H9 (cell line): ENCODE measurements around the gene SCO2. TPM values are rescaled to one million over a fixed set of nuclear protein-coding genes. Genes with fewer than 3 reads are reported as not detected.

ENCODE experiments used
- DNase-seq: peaks from one replicate; pipeline ENCODE4 v3.0.0-alpha.2; 2017
- H2AFZ ChIP-seq: one replicate; pipeline ENCODE4 v1.6.1; 2013; ENCODE audit warnings: mild to moderate bottlenecking, low read length, control low read depth, moderate library complexity
- H2AK5ac ChIP-seq: 2 replicates; pipeline ENCODE4 v1.6.1; 2013; ENCODE audit warnings: low read length, control low read depth, mixed read lengths; ENCODE audit not compliant: insufficient read length
- H2BK120ac ChIP-seq: one replicate; pipeline ENCODE4 v1.6.1; 2013; ENCODE audit warnings: low read depth, mild to moderate bottlenecking, low read length, control low read depth, inconsistent platforms; ENCODE audit not compliant: poor library complexity, severe bottlenecking
- H2BK12ac ChIP-seq: 2 replicates; pipeline ENCODE4 v1.6.1; 2013; ENCODE audit warnings: low read length, control low read depth, mixed read lengths, low read depth; ENCODE audit not compliant: insufficient read length
- H2BK15ac ChIP-seq: 2 replicates; pipeline ENCODE4 v1.6.1; 2013; ENCODE audit warnings: low read depth, low read length, control low read depth
- H2BK20ac ChIP-seq: one replicate; pipeline ENCODE4 v1.6.1; 2013; ENCODE audit warnings: low read depth, mild to moderate bottlenecking, low read length, control low read depth, inconsistent platforms; ENCODE audit not compliant: poor library complexity, severe bottlenecking
- H2BK5ac ChIP-seq: 2 replicates; pipeline ENCODE4 v1.6.1; 2013; ENCODE audit warnings: low read length, control low read depth, mixed read lengths; ENCODE audit not compliant: insufficient read length
- H3K14ac ChIP-seq: 2 replicates; pipeline ENCODE4 v1.6.1; 2013; ENCODE audit warnings: low read length, control low read depth; ENCODE audit not compliant: insufficient read depth
- H3K18ac ChIP-seq: 2 replicates; pipeline ENCODE4 v1.6.1; 2013; ENCODE audit warnings: low read depth, mild to moderate bottlenecking, mixed read lengths, low read length, control low read depth; ENCODE audit not compliant: insufficient read length
- H3K23ac ChIP-seq: 2 replicates; pipeline ENCODE4 v1.6.1; 2013; ENCODE audit warnings: low read length, control low read depth, mixed read lengths, low read depth; ENCODE audit not compliant: insufficient read length
- H3K23me2 ChIP-seq: 2 replicates; pipeline ENCODE4 v1.6.1; 2013; ENCODE audit warnings: low read depth, mild to moderate bottlenecking, mixed read lengths, low read length, control low read depth; ENCODE audit not compliant: insufficient read length, poor library complexity, severe bottlenecking
- H3K27ac ChIP-seq: 2 replicates; pipeline ENCODE4 v1.5.1; 2013; ENCODE audit warnings: low read length, control low read depth, mixed read lengths, low read depth; ENCODE audit not compliant: insufficient read length
- H3K27me3 ChIP-seq: 2 replicates; pipeline ENCODE4 v1.6.1; 2013; ENCODE audit warnings: low read length, control low read depth, inconsistent platforms; ENCODE audit not compliant: insufficient read depth
- H3K4ac ChIP-seq: 2 replicates; pipeline ENCODE4 v1.6.1; 2013; ENCODE audit warnings: low read depth, mild to moderate bottlenecking, control low read depth, inconsistent platforms, low read length, moderate library complexity
- H3K4me1 ChIP-seq: 2 replicates; pipeline ENCODE4 v1.6.1; 2013; ENCODE audit warnings: low read length, control low read depth, inconsistent platforms; ENCODE audit not compliant: insufficient read depth
- H3K4me2 ChIP-seq: 2 replicates; pipeline ENCODE4 v1.6.1; 2013; ENCODE audit warnings: low read length, control low read depth, mixed read lengths; ENCODE audit not compliant: insufficient read length, insufficient read depth
- H3K56ac ChIP-seq: 2 replicates; pipeline ENCODE4 v1.6.1; 2013; ENCODE audit warnings: low read depth, mild to moderate bottlenecking, mixed read lengths, low read length, control low read depth; ENCODE audit not compliant: insufficient read length
- H3K79me1 ChIP-seq: 2 replicates; pipeline ENCODE4 v1.6.1; 2013; ENCODE audit warnings: low read depth, mild to moderate bottlenecking, moderate library complexity, low read length, control low read depth, inconsistent platforms; ENCODE audit not compliant: insufficient read depth, poor library complexity, severe bottlenecking
- H3K79me2 ChIP-seq: 2 replicates; pipeline ENCODE4 v1.6.1; 2013; ENCODE audit warnings: low read length, control low read depth, inconsistent platforms; ENCODE audit not compliant: insufficient read depth
- H3K9ac ChIP-seq: 2 replicates; pipeline ENCODE4 v1.6.1; 2013; ENCODE audit warnings: low read length, control low read depth, mixed read lengths; ENCODE audit not compliant: insufficient read length; ENCODE audit errors: extremely low read depth
- H3K9me3 ChIP-seq: one replicate; pipeline ENCODE4 v1.6.1; 2013; ENCODE audit warnings: low read depth, low read length, inconsistent platforms; ENCODE audit not compliant: control insufficient read depth
- H3T11ph ChIP-seq: one replicate; pipeline ENCODE4 v1.6.1; 2013; ENCODE audit warnings: mild to moderate bottlenecking, low read length, control low read depth, inconsistent platforms
- H4K20me1 ChIP-seq: one replicate; pipeline ENCODE4 v1.6.1; 2013; ENCODE audit not compliant: control insufficient read depth, insufficient read length, insufficient read depth
- H4K5ac ChIP-seq: 2 replicates; pipeline ENCODE4 v1.6.1; 2013; ENCODE audit warnings: low read depth, mild to moderate bottlenecking, mixed read lengths, low read length, control low read depth; ENCODE audit not compliant: insufficient read length
- H4K8ac ChIP-seq: replicated peaks from 2 replicates; pipeline ENCODE4 v1.6.1; 2013; ENCODE audit warnings: low read length, control low read depth, mixed read lengths, low read depth; ENCODE audit not compliant: insufficient read length
- H4K91ac ChIP-seq: 2 replicates; pipeline ENCODE4 v1.6.1; 2013; ENCODE audit warnings: low read depth, mild to moderate bottlenecking, moderate library complexity, mixed read lengths, low read length, control low read depth; ENCODE audit not compliant: insufficient read length
- H3K27ac Mint-ChIP-seq, 3 experiments: 2 replicates in 2 of 3; 3 replicates in 1 of 3; pipeline ENCODE4 v1.8.0; 2020 to 2021; ENCODE audit warnings: mixed read lengths in 3 of 3, mild to moderate bottlenecking in 1 of 3, moderate library complexity in 1 of 3
- H3K27me3 Mint-ChIP-seq: 2 replicates; pipeline ENCODE4 v1.8.0; 2021; ENCODE audit warnings: low read depth, mild to moderate bottlenecking, moderate library complexity, mixed read lengths
- H3K36me3 Mint-ChIP-seq, 3 experiments: 2 replicates in 2 of 3; 3 replicates in 1 of 3; pipeline ENCODE4 v1.8.0; 2020 to 2021; ENCODE audit warnings: low read depth in 3 of 3, mixed read lengths in 3 of 3; ENCODE audit not compliant: insufficient read depth in 1 of 3
- H3K4me1 Mint-ChIP-seq, 2 experiments: 2 replicates each; pipeline ENCODE4 v1.8.0; 2020; ENCODE audit warnings: mixed read lengths in 2 of 2
- H3K4me3 Mint-ChIP-seq, 2 experiments: 2 replicates in 1 of 2; 3 replicates in 1 of 2; pipeline ENCODE4 v1.8.0; 2020 to 2021; ENCODE audit warnings: mild to moderate bottlenecking in 2 of 2, mixed read lengths in 2 of 2, moderate library complexity in 1 of 2
- H3K9me3 Mint-ChIP-seq, 2 experiments: 2 replicates in 1 of 2; 3 replicates in 1 of 2; pipeline ENCODE4 v1.8.0; 2020; ENCODE audit warnings: mild to moderate bottlenecking in 2 of 2, mixed read lengths in 2 of 2, moderate library complexity in 1 of 2
- WGBS: extraction: QIAGEN DNeasy Blood & Tissue Kit; methylation state at CpG from one replicate; pipeline ENCODE4 v1.1.7; 2013; ENCODE audit warnings: missing lambda C conversion rate, low lambda C conversion rate, mixed read lengths; ENCODE audit not compliant: insufficient read length; ENCODE audit errors: extremely low coverage; 5-methylcytosine and 5-hydroxymethylcytosine counted together
- total RNA-seq: library from RNA; stranded (reverse); gene quantifications from 2 replicates; pipeline ENCODE4 v1.2.1, GENCODE V29; 2021
- TF ChIP-seq, protein P1 (sequence below): fragments of 200-600 bp; sonication (generic); conservative IDR thresholded peaks from 3 replicates; pipeline ENCODE4 v1.8.0; 2021; ENCODE audit warnings: antibody characterized with exemption, mild to moderate bottlenecking

SCO2 gene
- total RNA-seq, 1 experiment from 2014 or later = 3.3 TPM

DNA sequence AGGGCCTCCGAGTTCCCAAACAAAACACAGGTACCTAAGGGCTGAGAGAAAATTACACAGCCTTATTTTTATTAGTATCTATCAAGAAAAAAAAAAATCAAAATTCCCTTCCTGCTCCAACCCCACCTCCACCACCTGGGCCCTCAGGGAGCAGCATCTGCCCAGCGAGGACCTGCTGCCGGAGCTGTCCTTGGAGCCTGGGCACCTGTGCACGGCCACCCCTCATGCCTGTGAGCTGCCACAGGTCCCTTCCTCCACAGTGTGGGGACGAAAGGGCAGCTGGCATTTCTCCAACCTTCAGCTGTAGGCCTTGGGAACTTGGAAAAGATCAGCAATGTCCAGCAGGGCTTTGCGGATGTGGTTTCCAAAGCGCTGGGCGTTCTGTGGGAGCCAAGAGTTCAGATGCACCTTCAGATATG lies 43.7 kb upstream of the SCO2 start:
- H3K27me3 ChIP-seq = no peaks in the 10 kb centered on the region
- peaks cover 5% of the 10 kb centered on the region for H3K27me3 Mint-ChIP-seq

More for the DNA sequence above, 43.7 kb upstream of the SCO2 start:
- Histone ChIP-seq H4K20me1 (no peaks in the 10 kb centered on the region), H2AFZ (no peak overlapping the region), H3K4me2 (no peak overlapping the region), H4K5ac (no peak overlapping the region), H3K27ac (no peak overlapping the region), H2BK20ac (no peak overlapping the region), H4K8ac (no peak overlapping the region), H2BK5ac (no peak overlapping the region), H3K9me3 (no peaks in the 10 kb centered on the region), H3K23ac (no peak overlapping the region), H3K79me1 (no peaks in the 10 kb centered on the region), H2BK12ac (no peak overlapping the region), H3K18ac (no peak overlapping the region), H3T11ph (no peak overlapping the region), H2BK120ac (no peak overlapping the region), H3K14ac (no peak overlapping the region), H3K79me2 (no peaks in the 10 kb centered on the region), H2AK5ac (no peak overlapping the region), H3K56ac (no peak overlapping the region), H3K4ac (no peak overlapping the region), H2BK15ac (no peak overlapping the region), H3K23me2 (no peaks in the 10 kb centered on the region), H4K91ac (no peak overlapping the region), H3K9ac (no peak overlapping the region), H3K4me1 (no peaks in the 10 kb centered on the region)
- no peaks in the 10 kb centered on the region for H3K9me3 Mint-ChIP-seq
- TF ChIP-seq, protein P1, sequence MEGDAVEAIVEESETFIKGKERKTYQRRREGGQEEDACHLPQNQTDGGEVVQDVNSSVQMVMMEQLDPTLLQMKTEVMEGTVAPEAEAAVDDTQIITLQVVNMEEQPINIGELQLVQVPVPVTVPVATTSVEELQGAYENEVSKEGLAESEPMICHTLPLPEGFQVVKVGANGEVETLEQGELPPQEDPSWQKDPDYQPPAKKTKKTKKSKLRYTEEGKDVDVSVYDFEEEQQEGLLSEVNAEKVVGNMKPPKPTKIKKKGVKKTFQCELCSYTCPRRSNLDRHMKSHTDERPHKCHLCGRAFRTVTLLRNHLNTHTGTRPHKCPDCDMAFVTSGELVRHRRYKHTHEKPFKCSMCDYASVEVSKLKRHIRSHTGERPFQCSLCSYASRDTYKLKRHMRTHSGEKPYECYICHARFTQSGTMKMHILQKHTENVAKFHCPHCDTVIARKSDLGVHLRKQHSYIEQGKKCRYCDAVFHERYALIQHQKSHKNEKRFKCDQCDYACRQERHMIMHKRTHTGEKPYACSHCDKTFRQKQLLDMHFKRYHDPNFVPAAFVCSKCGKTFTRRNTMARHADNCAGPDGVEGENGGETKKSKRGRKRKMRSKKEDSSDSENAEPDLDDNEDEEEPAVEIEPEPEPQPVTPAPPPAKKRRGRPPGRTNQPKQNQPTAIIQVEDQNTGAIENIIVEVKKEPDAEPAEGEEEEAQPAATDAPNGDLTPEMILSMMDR = no peak
- H3K4me1 Mint-ChIP-seq = no peaks in the 10 kb centered on the region
- no CpG with 5 or more reads among the region's 8 CpGs for WGBS
- H3K4me3 Mint-ChIP-seq = no peak overlapping the region
- H3K36me3 Mint-ChIP-seq = peaks cover 13 to 60% (median 51%) of the 10 kb centered on the region in 3 experiments; a peak in 6 of 7 replicates
- H3K27ac Mint-ChIP-seq = no peak overlapping the region; a peak in 1 of 7 replicates
- DNase-seq = no peak
